ENCODE results near the gene RASA1.

The RASA1 gene

DNA sequence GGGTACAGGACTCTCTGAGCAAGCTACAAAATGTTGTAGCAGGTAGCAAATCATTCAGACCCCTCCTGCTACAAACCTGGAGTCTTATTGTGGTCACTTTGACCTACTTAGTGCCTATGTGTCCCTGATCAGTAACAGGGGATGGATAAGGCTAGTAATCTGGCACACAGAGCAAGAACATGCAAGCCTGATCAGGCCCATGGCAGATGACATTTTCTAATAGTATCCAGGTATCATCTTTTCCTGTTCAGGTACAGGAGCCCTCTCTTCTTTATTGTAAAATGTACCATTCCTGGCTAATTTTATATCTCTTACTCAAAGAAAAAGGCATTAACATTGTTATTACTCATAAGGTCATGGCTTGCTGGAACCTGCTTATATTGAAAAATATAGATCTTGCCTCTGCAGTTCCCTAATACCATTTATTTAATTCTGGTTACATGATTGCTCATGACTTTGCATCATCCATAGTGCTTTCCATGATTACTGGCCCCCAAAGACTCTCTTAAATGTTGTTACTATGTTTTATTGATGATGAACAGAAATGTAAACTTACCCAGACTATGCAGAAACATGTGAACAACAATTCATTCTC lies 163.3 kb downstream of the RASA1 start:
- H3K4me3 ChIP-seq (ENCODE audit: low read depth, low read length) = no peak overlapping the region
- TF ChIP-seq, protein P1, sequence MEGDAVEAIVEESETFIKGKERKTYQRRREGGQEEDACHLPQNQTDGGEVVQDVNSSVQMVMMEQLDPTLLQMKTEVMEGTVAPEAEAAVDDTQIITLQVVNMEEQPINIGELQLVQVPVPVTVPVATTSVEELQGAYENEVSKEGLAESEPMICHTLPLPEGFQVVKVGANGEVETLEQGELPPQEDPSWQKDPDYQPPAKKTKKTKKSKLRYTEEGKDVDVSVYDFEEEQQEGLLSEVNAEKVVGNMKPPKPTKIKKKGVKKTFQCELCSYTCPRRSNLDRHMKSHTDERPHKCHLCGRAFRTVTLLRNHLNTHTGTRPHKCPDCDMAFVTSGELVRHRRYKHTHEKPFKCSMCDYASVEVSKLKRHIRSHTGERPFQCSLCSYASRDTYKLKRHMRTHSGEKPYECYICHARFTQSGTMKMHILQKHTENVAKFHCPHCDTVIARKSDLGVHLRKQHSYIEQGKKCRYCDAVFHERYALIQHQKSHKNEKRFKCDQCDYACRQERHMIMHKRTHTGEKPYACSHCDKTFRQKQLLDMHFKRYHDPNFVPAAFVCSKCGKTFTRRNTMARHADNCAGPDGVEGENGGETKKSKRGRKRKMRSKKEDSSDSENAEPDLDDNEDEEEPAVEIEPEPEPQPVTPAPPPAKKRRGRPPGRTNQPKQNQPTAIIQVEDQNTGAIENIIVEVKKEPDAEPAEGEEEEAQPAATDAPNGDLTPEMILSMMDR (IDR thresholded peaks at IDR 0.05; ENCODE audit: low read depth, low read length) = no peak

DNA sequence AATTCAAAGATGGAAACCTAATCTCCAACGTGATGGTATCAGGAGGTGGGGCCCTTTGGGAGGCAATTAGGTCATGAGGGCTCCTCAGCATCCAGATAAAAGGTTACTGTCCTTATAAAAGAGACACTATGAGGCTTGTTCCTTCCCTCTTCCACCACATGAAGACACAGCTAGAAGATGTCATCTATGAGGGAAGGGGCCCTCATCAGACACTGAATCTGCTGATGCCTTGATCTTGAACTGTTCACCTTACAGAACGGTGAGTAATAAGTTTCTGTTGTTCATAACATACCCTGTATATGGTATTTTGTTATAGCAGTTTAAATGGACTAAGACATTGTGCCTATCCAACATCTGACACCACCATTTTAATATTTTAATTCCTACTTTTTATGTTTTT lies 164.8 kb downstream of the RASA1 start:
- TF ChIP-seq, protein P1 (IDR thresholded peaks at IDR 0.05; ENCODE audit: low read depth, low read length) = no peak
- no peak overlapping the region for H3K4me3 ChIP-seq (ENCODE audit: low read depth, low read length)

DNA sequence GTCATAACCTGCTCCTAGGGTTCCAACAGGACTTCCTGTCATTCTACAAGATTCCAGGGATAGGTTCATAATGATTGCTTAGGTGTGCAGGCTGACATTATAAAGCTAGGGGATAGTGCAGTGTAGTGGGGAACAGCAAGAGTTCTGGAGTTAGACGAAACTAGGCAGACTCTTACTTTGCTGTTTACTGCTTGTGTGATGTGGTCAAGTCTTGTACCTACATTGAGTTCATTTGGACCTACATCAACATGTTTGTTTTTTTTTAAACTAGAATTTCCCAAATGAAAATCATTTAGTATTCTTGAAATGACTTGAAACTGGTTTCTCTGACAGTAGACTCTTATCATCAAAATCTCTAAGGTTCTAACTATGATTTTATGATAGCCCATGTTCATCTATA lies 166.3 kb downstream of the RASA1 start:
- TF ChIP-seq, protein P1 (IDR thresholded peaks at IDR 0.05; ENCODE audit: low read depth, low read length) = no peak

DNA sequence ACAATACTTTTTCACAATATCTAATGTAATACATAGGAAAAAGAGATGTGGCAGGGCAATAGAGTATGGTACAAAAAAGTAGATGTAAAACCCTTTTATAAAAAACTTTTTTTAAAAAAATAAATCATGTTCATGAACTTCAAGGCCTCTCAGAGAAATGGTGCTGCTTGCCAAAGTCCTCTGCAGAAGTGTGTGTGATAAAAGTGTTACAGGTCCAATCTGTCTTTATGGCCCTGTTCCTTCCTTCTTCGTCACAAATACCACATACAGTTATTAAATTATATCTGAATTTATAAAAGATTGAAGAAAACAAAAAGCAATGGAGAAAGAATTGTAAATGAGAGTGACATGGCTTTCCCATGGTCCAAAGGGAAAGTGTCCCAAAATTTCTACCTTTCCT lies 166.8 kb downstream of the RASA1 start:
- H3K4me3 ChIP-seq (ENCODE audit: low read depth, low read length) = no peak overlapping the region
- TF ChIP-seq, protein P1 (IDR thresholded peaks at IDR 0.05; ENCODE audit: low read depth, low read length) = no peak

More for the DNA sequence above, 166.3 kb downstream of the RASA1 start:
- H3K4me3 ChIP-seq (ENCODE audit: low read depth, low read length) = no peak overlapping the region

DNA sequence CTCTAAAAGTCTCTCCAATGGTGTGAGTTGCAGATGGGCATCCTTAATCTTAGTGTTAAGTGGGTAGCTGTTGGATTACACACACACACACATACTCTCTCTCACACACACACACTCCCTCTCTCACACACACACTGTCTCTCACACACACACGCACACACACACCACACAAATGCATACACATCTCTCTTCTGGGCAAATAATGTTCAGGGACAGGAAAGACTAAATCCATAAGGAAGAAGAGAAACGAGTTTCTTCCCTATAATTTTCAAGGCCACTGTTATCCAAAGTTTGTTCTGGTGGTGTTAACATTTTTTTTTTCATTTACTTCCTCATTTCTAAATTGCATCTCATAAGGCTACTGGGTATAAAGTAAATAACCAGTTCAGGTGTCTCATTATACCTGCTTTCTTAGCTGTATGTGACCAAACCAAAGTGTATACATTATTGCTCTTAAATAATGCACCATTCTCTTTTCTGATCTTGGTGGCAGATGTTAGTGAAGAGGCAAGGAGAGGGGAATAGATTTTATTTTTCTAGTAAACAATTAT lies 167.5 kb downstream of the RASA1 start:
- TF ChIP-seq, protein P1 (IDR thresholded peaks at IDR 0.05; ENCODE audit: low read depth, low read length) = no peak
- H3K4me3 ChIP-seq (ENCODE audit: low read depth, low read length) = no peak overlapping the region

DNA sequence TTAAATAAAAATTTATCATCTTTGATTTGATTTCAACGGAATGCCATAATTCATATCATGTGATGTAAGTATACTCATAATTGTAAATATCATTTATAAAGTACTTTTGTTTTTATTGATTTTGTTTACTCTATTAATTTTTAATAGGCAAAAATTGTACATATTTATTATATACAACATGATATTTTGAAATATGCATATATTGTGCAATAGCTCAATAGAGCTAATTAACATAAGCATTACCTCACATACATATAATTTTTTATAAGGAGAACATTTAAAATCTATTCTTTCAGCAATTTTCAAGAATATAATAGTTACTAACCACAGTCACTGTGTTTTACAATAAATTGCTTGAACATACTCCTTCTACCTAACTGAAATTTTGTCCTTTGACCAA lies 170.0 kb downstream of the RASA1 start:
- no peak overlapping the region for H3K4me3 ChIP-seq (ENCODE audit: low read depth, low read length)
- TF ChIP-seq, protein P1 (IDR thresholded peaks at IDR 0.05; ENCODE audit: low read depth, low read length) = no peak

DNA sequence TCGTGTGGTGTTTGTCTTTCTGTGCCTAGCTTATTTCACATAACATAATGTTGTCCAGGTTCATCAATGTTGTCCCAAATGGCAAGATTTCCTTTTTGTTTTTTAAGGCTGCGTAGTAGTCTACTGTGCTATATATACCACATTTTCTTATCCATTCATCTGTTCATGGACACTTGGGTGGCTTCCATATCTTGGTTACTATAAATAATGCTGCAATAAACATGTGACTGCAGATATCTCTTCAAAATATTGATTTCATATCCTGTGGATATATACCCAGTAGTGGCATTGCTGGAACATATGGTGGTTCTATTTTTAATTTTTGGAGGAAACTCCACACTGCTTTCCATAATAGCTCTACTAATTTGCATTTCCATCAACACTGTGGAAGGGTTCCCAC lies 170.5 kb downstream of the RASA1 start:
- H3K4me3 ChIP-seq (ENCODE audit: low read depth, low read length) = no peak overlapping the region
- TF ChIP-seq, protein P1 (IDR thresholded peaks at IDR 0.05; ENCODE audit: low read depth, low read length) = no peak

Data from WI38 (cell line).